Measurements from ENCODE around the gene COG8. TPM values are rescaled to one million over a fixed set of nuclear protein-coding genes. Genes with fewer than 3 reads are reported as not detected.

Gene COG8
- total RNA-seq, 4 donors from 2014 or later = 63.3 to 84.2 (median 74.7) TPM

DNA sequence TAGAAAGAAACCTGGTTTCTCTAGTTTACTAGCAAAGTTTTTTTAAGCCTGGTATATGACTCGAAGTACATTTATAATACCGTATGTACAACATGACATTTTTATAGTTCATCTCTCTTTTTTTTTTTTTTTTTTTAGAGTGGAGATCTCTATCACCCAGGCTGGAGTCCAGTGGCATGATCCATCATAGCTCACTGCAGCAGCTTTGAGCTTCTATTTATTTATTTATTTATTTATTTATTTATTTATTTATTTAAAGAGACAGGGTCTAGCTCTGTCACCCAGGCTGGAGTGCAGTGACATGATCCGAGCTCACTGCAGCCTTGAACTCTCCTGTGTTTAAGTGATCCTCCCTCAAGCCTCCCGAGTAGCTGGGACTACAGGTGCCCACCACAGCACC lies 54.1 kb downstream of the COG8 start:
- 90 to 92% methylated on average over 4 of the region's 4 CpGs for WGBS, 2 donors
- Histone ChIP-seq H3K9me3 (no peaks in the 10 kb centered on the region), H3K4me1 (peaks cover 0 to 11% of the 10 kb centered on the region in 2 donors), H3K27me3 (no peaks in the 10 kb centered on the region), H3K4me3 (replicated peaks in 1 of 3) (no peak overlapping the region), H3K36me3 (peaks cover 12 to 14% of the 10 kb centered on the region in 2 donors), H3K27ac (peak overlapping the region in 1 of 3 donors; percentile 64)
- DNase-seq = no peak
- intact Hi-C loops (cut with DNase I) = loop anchor here (5.0 kb wide), 1 partner anchor 133 kb away; no protein-coding TSS in a partner anchor
- TF ChIP-seq, protein P1, sequence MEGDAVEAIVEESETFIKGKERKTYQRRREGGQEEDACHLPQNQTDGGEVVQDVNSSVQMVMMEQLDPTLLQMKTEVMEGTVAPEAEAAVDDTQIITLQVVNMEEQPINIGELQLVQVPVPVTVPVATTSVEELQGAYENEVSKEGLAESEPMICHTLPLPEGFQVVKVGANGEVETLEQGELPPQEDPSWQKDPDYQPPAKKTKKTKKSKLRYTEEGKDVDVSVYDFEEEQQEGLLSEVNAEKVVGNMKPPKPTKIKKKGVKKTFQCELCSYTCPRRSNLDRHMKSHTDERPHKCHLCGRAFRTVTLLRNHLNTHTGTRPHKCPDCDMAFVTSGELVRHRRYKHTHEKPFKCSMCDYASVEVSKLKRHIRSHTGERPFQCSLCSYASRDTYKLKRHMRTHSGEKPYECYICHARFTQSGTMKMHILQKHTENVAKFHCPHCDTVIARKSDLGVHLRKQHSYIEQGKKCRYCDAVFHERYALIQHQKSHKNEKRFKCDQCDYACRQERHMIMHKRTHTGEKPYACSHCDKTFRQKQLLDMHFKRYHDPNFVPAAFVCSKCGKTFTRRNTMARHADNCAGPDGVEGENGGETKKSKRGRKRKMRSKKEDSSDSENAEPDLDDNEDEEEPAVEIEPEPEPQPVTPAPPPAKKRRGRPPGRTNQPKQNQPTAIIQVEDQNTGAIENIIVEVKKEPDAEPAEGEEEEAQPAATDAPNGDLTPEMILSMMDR (IDR thresholded peaks at IDR 0.05) = no peak
- TF ChIP-seq POLR2A (IDR thresholded peaks at IDR 0.05) = no peak

DNA sequence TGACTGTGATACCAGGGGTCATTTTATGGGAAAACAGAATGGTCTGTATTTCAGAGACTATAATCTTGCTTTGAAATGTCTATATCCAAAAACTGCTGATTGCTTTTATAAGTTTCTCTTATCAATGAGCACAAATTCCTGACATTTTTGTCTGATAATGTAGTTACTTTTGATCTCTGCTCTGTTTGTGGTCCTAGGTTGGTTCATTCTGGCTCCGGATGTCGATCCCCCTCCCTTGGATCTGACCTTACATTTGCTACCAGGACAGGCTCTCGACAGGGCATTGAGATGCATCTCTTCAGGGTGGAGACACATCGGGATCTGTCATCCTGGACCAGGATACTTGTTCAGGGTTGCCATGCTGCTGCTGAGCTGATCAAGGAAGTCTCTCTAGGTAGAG lies 55.5 kb downstream of the COG8 start:
- no peak overlapping the region for H3K27ac ChIP-seq
- intact Hi-C loops (cut with DNase I) = no loop called here

DNA sequence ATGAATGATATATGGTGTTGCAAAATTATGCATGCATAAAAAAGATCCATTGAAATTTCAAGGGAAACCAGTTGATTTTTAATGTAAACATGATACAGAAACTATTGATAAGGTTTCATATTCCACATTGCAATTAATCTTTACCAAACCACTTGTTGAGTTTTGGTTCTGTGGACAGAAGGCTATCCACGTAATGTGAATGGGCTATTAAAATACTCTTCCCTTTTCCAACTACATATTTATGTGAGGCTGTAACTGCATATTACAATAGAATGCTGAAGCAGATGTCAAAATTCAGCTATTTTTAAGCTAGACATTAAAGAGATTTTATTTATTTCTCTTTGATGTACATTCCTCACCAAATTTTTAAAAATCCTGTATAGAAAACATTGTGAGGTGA lies 62.0 kb downstream of the COG8 start:
- no peak for DNase-seq
- Histone ChIP-seq H3K27ac (no peak overlapping the region), H3K36me3 (no peaks in the 10 kb centered on the region), H3K4me3 (replicated peaks in 1 of 3) (no peak overlapping the region), H3K4me1 (peaks cover 8 to 13% of the 10 kb centered on the region in 2 donors), H3K27me3 (no peaks in the 10 kb centered on the region), H3K9me3 (no peaks in the 10 kb centered on the region)
- TF ChIP-seq POLR2A (IDR thresholded peaks at IDR 0.05) = no peak
- TF ChIP-seq, protein P1 (IDR thresholded peaks at IDR 0.05) = no peak
- intact Hi-C loops (cut with DNase I) = no loop called here
- WGBS, 2 donors = 84 to 86% methylated on average over 1 of the region's 1 CpG

More for the DNA sequence above, 55.5 kb downstream of the COG8 start:
- Histone ChIP-seq H3K27me3 (no peaks in the 10 kb centered on the region), H3K9me3 (no peaks in the 10 kb centered on the region), H3K4me1 (peaks cover 0 to 11% of the 10 kb centered on the region in 2 donors), H3K4me3 (replicated peaks in 1 of 3) (no peak overlapping the region), H3K36me3 (peaks cover 12 to 14% of the 10 kb centered on the region in 2 donors)
- no peak for DNase-seq
- WGBS, 2 donors = 83 to 89% methylated on average over 4 of the region's 4 CpGs
- no peak for TF ChIP-seq POLR2A (IDR thresholded peaks at IDR 0.05)
- TF ChIP-seq, protein P1 (IDR thresholded peaks at IDR 0.05) = no peak

Other genes starting within 250 kb of the COG8 start
- 1 to 10 TPM; 3.5 to 9.1 (median 7.5) TPM for gene HAS3, start 233.9 kb downstream of the COG8 start, total RNA-seq
- gene CHTF8, start 207.0 kb downstream of the COG8 start, total RNA-seq = 100 to 1,000 TPM in 3 of 4 donors, 10 to 100 TPM in 1; 95.8 to 124 (median 104) TPM
- gene UTP4, start 206.9 kb downstream of the COG8 start, total RNA-seq = 10 to 100 TPM; 22.4 to 33.1 (median 24.1) TPM
- 10 to 100 TPM; 58.0 to 99.5 (median 96.7) TPM for gene SNTB2, start 152.4 kb downstream of the COG8 start, total RNA-seq
- 10 to 100 TPM; 33.5 to 47.5 (median 43.2) TPM for gene VPS4A, start 28.2 kb downstream of the COG8 start, total RNA-seq
- gene PDF, start 9.0 kb downstream of the COG8 start, total RNA-seq = 10 to 100 TPM; 35.2 to 57.0 (median 51.0) TPM
- gene NIP7, start 208 bp upstream of the COG8 start, total RNA-seq = 10 to 100 TPM in 3 of 4 donors, 1 to 10 TPM in 1; 9.8 to 17.5 (median 14.7) TPM
- gene TMED6, start 12.2 kb upstream of the COG8 start, total RNA-seq = 1 to 10 TPM in 1 of 4 donors, not detected in 3; 4.1 TPM
- gene TERF2, start 46.4 kb upstream of the COG8 start, total RNA-seq = 100 to 1,000 TPM in 1 of 4 donors, 10 to 100 TPM in 3; 19.8 to 110 (median 26.6) TPM
- 10 to 100 TPM; 40.4 to 61.5 (median 50.4) TPM for gene CYB5B, start 85.1 kb upstream of the COG8 start, total RNA-seq
- 100 to 1,000 TPM in 2 of 4 donors, 10 to 100 TPM in 2; 76.1 to 122 (median 102) TPM for gene NFAT5, start 226.4 kb upstream of the COG8 start, total RNA-seq